Testis (tissue), 3 donors: ENCODE results near the gene ASIC5. TPM values are rescaled to one million over a fixed set of nuclear protein-coding genes. Genes with fewer than 3 reads are reported as not detected.

Experiments used
- DNase-seq: peaks from one replicate; pipeline ENCODE4 v3.0.0-alpha.2; 2019
- H3K27ac ChIP-seq, 2 donors: fragments of 200-600 bp; sonication (generic); one replicate each; pipeline ENCODE4 v1.5.1; 2019
- H3K27me3 ChIP-seq: fragments of 200-600 bp; sonication (generic); one replicate; pipeline ENCODE4 v1.5.1; 2019
- H3K36me3 ChIP-seq: fragments of 200-600 bp; sonication (generic); one replicate; pipeline ENCODE4 v1.5.1; 2017; ENCODE audit warnings: low read depth; ENCODE audit errors: missing control alignments
- H3K4me1 ChIP-seq: fragments of 200-600 bp; sonication (generic); one replicate; pipeline ENCODE4 v1.5.1; 2019
- H3K4me3 ChIP-seq, 2 donors: fragments of 200-600 bp; sonication (generic); one replicate each; pipeline ENCODE4 v1.5.1; 2017 to 2019
- H3K9me3 ChIP-seq: fragments of 200-600 bp; sonication (generic); one replicate; pipeline ENCODE4 v1.5.1; 2017
- POLR2A ChIP-seq: fragments of 450-650 bp; IDR thresholded peaks from one replicate; pipeline ENCODE4 v1.6.1; 2017; ENCODE audit warnings: antibody characterized with exemption, mild to moderate bottlenecking, moderate library complexity
- WGBS, 2 donors: methylation state at CpG; one replicate each; pipeline ENCODE4 v1.1.5; 2018; 5-methylcytosine and 5-hydroxymethylcytosine counted together
- intact Hi-C: fragments of 100-400 bp; cut with DNase I; formaldehyde crosslinking; loops from one replicate; pipeline ENCODE4 v1.15.1; 2023; ENCODE audit warnings: low total_unique reads
- polyA plus RNA-seq: library from polyadenylated mRNA; stranded (reverse); fragments of 350-450 nt; fragmentation: Illumina TruSeq; extraction: RNeasy Lipid Tissue Mini Kit (QIAGEN cat#74804); gene quantifications from one replicate; pipeline ENCODE4 v1.2.3, GENCODE V29; 2014; ENCODE audit warnings: low read depth, low replicate concordance; ENCODE audit not compliant: insufficient read depth
- total RNA-seq, 2 donors: library from RNA; depleted of rRNA; stranded (reverse); fragments of >200 nt; gene quantifications; one replicate each; pipeline ENCODE4 v1.2.3, GENCODE V29; 2016
- TF ChIP-seq, protein P1 (sequence below), 3 experiments: fragments of 450-650 bp in 2 of 3; fragments of 200-600 bp in 1 of 3; sonication (generic) in 1 of 3; IDR thresholded peaks; one replicate each; pipeline ENCODE4 v1.5.1; 2016 to 2019; ENCODE audit warnings: antibody characterized with exemption in 3 of 3, mild to moderate bottlenecking in 2 of 3, moderate library complexity in 1 of 3

ASIC5 gene
- total and polyA plus RNA-seq, 3 donors from 2014 or later: not detected

DNA sequence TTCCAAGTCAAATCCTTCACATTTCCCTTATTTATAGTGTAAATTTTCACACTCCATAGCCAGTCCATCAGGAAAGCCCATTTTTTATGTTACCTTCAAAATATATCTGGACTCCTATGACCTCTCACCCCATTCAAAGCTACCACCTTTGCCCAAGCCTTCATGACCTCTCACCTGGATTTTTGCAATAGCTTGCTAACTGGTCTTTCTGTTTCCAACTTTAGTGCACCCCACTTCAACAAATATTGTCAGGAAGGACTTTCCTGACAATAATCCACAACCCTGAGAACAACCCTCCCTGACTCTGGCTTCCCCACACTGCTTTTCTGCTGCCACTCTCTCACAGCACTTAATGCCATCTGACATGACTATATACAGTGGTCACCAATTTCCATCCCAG is 33.4 kb downstream of the ASIC5 start:
- DNase-seq: no peak
- no peaks in the 10 kb centered on the region for H3K36me3 ChIP-seq
- TF ChIP-seq, protein P1, sequence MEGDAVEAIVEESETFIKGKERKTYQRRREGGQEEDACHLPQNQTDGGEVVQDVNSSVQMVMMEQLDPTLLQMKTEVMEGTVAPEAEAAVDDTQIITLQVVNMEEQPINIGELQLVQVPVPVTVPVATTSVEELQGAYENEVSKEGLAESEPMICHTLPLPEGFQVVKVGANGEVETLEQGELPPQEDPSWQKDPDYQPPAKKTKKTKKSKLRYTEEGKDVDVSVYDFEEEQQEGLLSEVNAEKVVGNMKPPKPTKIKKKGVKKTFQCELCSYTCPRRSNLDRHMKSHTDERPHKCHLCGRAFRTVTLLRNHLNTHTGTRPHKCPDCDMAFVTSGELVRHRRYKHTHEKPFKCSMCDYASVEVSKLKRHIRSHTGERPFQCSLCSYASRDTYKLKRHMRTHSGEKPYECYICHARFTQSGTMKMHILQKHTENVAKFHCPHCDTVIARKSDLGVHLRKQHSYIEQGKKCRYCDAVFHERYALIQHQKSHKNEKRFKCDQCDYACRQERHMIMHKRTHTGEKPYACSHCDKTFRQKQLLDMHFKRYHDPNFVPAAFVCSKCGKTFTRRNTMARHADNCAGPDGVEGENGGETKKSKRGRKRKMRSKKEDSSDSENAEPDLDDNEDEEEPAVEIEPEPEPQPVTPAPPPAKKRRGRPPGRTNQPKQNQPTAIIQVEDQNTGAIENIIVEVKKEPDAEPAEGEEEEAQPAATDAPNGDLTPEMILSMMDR (IDR thresholded peaks at IDR 0.05): no peak
- no peak for TF ChIP-seq POLR2A
- H3K27me3 ChIP-seq: no peaks in the 10 kb centered on the region
- no peaks in the 10 kb centered on the region for H3K9me3 ChIP-seq
- no peak overlapping the region for H3K27ac ChIP-seq
- H3K4me3 ChIP-seq: no peak overlapping the region
- no peaks in the 10 kb centered on the region for H3K4me1 ChIP-seq
- intact Hi-C loops: no loop called here

DNA sequence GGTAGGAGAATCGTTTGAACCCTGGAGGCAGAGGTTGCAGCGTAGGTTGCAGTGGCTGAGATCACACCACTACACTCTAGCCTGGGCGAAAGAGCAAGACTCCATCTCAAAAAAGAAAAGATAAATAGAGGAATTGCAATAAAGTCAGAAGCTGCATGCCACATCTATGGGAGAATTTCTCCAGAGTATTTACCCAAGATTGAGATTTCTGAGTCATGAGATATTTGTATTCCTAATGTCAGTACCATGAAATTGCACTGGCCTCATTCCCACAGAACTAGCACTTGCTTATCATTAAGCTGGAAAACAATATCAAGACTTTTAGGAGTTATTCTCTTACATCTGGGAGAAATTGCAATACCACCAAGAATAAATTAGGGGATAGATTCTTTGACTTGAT is 37.4 kb downstream of the ASIC5 start:
- intact Hi-C loops: no loop called here
- H3K27me3 ChIP-seq: no peaks in the 10 kb centered on the region
- WGBS, 2 donors: 96% methylated on average over 3 of the region's 3 CpGs
- no peak for DNase-seq
- H3K4me3 ChIP-seq: no peak overlapping the region
- no peaks in the 10 kb centered on the region for H3K9me3 ChIP-seq
- no peak for TF ChIP-seq POLR2A
- TF ChIP-seq, protein P1 (IDR thresholded peaks at IDR 0.05): no peak
- H3K36me3 ChIP-seq: no peaks in the 10 kb centered on the region
- no peak overlapping the region for H3K27ac ChIP-seq
- no peaks in the 10 kb centered on the region for H3K4me1 ChIP-seq

DNA sequence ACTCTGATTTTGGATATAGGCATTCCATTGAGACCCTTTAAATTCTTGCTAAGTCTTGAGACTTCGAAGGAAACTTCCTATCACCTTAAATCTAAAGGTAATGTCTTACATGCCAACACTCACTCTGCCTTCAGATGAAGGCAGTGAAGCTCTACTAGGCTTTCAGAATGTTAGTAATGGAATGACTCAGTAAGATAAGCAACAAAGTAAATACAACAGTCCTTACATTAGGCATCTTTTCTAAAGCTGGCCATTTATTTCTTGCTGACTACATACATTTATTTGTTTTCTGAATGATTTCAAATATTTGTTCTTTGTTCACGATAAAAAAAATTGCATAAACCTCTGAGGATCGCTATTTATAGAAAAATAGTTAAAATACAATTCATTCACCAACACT is 43.5 kb downstream of the ASIC5 start:
- 86 to 88% methylated on average over 3 of the region's 3 CpGs for WGBS, 2 donors
- intact Hi-C loops: no loop called here
- TF ChIP-seq, protein P1 (IDR thresholded peaks at IDR 0.05): no peak
- TF ChIP-seq POLR2A: no peak
- no peaks in the 10 kb centered on the region for H3K4me1 ChIP-seq
- H3K9me3 ChIP-seq: no peaks in the 10 kb centered on the region
- H3K27ac ChIP-seq: no peak overlapping the region
- no peak overlapping the region for H3K4me3 ChIP-seq
- no peak for DNase-seq
- H3K27me3 ChIP-seq: no peaks in the 10 kb centered on the region
- no peaks in the 10 kb centered on the region for H3K36me3 ChIP-seq

DNA sequence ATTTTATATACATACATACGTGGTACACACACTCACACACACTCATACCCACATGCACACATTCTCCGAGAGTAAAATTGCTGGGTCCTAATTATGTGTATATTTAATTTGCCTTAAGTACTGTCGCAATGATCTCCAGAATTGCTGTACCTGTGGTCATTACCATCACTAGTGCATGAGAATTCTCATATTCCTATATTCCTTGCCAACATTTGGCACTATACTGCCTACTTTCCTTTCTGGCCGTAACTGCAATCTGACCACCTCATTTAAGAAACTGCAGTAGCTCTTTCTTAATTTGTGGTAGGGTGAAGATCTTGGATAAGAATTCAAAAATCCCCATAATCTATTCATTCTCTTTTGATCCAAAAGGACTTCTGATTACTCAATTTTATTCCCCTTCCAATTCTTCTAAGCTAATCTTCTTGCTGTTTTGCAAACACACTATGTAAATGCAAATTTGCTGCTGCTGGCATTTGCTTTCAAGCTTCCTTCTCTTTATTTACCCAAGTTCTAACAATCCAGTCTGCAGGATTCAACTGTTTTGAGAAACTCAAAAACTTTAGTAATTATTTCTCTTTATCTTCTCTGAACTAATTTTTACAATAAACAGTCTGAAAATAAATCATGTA is 45.1 kb downstream of the ASIC5 start:
- Histone ChIP-seq H3K27me3 (no peaks in the 10 kb centered on the region), H3K4me3 (no peak overlapping the region), H3K4me1 (no peaks in the 10 kb centered on the region), H3K9me3 (no peaks in the 10 kb centered on the region), H3K36me3 (no peaks in the 10 kb centered on the region), H3K27ac (no peak overlapping the region)
- TF ChIP-seq POLR2A: no peak
- TF ChIP-seq, protein P1 (IDR thresholded peaks at IDR 0.05): no peak
- DNase-seq: no peak
- WGBS, 2 donors: 91% methylated on average over 4 of the region's 4 CpGs
- intact Hi-C loops: no loop called here

DNA sequence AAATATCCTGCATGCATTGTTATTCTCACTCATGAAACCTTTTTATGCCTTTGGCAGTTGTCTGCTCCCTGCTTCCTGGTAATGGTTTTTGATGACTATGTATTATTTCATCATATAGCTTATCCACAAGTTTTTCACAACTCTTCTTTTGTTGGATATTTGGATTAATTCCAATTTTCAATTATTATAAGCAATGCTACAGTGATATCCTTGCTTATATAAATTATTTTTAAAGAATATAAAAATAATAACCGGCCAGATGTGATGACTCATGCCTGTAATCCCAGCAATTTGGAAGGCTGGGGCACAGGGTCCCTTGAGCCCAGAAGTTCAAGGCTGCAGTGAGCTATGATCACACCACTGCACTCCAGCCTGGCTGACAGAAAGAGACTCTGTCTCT is 47.0 kb downstream of the ASIC5 start:
- WGBS, 2 donors: 18 to 50% methylated on average over 1 of the region's 1 CpG
- TF ChIP-seq, protein P1 (IDR thresholded peaks at IDR 0.05): no peak
- no peak for TF ChIP-seq POLR2A

More for the DNA sequence above, 47.0 kb downstream of the ASIC5 start:
- Histone ChIP-seq H3K4me1 (no peaks in the 10 kb centered on the region), H3K4me3 (no peak overlapping the region), H3K27me3 (no peaks in the 10 kb centered on the region), H3K36me3 (no peaks in the 10 kb centered on the region), H3K27ac (no peak overlapping the region), H3K9me3 (no peaks in the 10 kb centered on the region)
- intact Hi-C loops: no loop called here
- DNase-seq: peak; percentile 45
